ENCODE results near the gene PITPNM1.

Gene PITPNM1

GRCh38 chr11:67492069-67492727 lies 13.0 kb downstream of the PITPNM1 start:
- Histone ChIP-seq H3K4me3 (ENCODE audit: insufficient read depth, low read length, poor library complexity, severe bottlenecking) (no peak overlapping the region), H3K27ac (ENCODE audit: low read depth, low read length) (no peak overlapping the region), H4K20me1 (ENCODE audit: low read depth, low read length) (no peaks in the 10 kb centered on the region), H3K9me3 (ENCODE audit: insufficient read depth, low read length) (no peaks in the 10 kb centered on the region), H3F3A (ENCODE audit: insufficient read depth) (no peaks in the 10 kb centered on the region), H3K4me2 (ENCODE audit: low read depth, low read length, poor library complexity, severe bottlenecking) (no peak overlapping the region), H3K9me2 (replicated peaks; ENCODE audit: insufficient read depth, low read length) (no peaks in the 10 kb centered on the region), H3K27me3 (ENCODE audit: low read length) (no peaks in the 10 kb centered on the region), H3K36me3 (ENCODE audit: low read length) (no peaks in the 10 kb centered on the region), H3K9ac (ENCODE audit: low read length) (no peak overlapping the region), H2AFZ (ENCODE audit: low read depth, low read length, severe bottlenecking) (no peak overlapping the region), H3K79me2 (ENCODE audit: insufficient read depth, low read length) (no peaks in the 10 kb centered on the region)
- no peak for TF ChIP-seq CTCF (IDR thresholded peaks at IDR 0.05; ENCODE audit: insufficient read depth, low read length, poor library complexity, severe bottlenecking)
- TF ChIP-seq EZH2phosphoT487 (conservative IDR thresholded peaks at IDR 0.05; ENCODE audit: low read length) = no peak

GRCh38 chr11:67491276-67492068 lies 13.7 kb downstream of the PITPNM1 start:
- H3K4me2 ChIP-seq (ENCODE audit: low read depth, low read length, poor library complexity, severe bottlenecking) = no peak overlapping the region
- H2AFZ ChIP-seq (ENCODE audit: low read depth, low read length, severe bottlenecking) = no peak overlapping the region
- H3K9ac ChIP-seq (ENCODE audit: low read length) = no peak overlapping the region
- no peak overlapping the region for H3K27ac ChIP-seq (ENCODE audit: low read depth, low read length)
- H3F3A ChIP-seq (ENCODE audit: insufficient read depth) = no peaks in the 10 kb centered on the region
- no peaks in the 10 kb centered on the region for H4K20me1 ChIP-seq (ENCODE audit: low read depth, low read length)
- H3K9me3 ChIP-seq (ENCODE audit: insufficient read depth, low read length) = no peaks in the 10 kb centered on the region
- no peaks in the 10 kb centered on the region for H3K27me3 ChIP-seq (ENCODE audit: low read length)
- H3K9me2 ChIP-seq (replicated peaks; ENCODE audit: insufficient read depth, low read length) = no peaks in the 10 kb centered on the region
- TF ChIP-seq CTCF (IDR thresholded peaks at IDR 0.05; ENCODE audit: insufficient read depth, low read length, poor library complexity, severe bottlenecking) (no peak), EZH2phosphoT487 (conservative IDR thresholded peaks at IDR 0.05; ENCODE audit: low read length) (no peak)
- no peak overlapping the region for H3K4me3 ChIP-seq (ENCODE audit: insufficient read depth, low read length, poor library complexity, severe bottlenecking)
- H3K36me3 ChIP-seq (ENCODE audit: low read length) = no peaks in the 10 kb centered on the region
- H3K79me2 ChIP-seq (ENCODE audit: insufficient read depth, low read length) = peaks cover 5% of the 10 kb centered on the region

GRCh38 chr11:67490727-67491065 lies 14.5 kb downstream of the PITPNM1 start:
- H3F3A ChIP-seq (ENCODE audit: insufficient read depth) = no peaks in the 10 kb centered on the region
- no peaks in the 10 kb centered on the region for H3K9me2 ChIP-seq (replicated peaks; ENCODE audit: insufficient read depth, low read length)
- H3K9me3 ChIP-seq (ENCODE audit: insufficient read depth, low read length) = no peaks in the 10 kb centered on the region
- no peaks in the 10 kb centered on the region for H3K36me3 ChIP-seq (ENCODE audit: low read length)
- H3K27ac ChIP-seq (ENCODE audit: low read depth, low read length) = no peak overlapping the region
- H2AFZ ChIP-seq (ENCODE audit: low read depth, low read length, severe bottlenecking) = no peak overlapping the region
- peaks cover 10% of the 10 kb centered on the region for H3K79me2 ChIP-seq (ENCODE audit: insufficient read depth, low read length)
- H3K9ac ChIP-seq (ENCODE audit: low read length) = no peak overlapping the region
- no peaks in the 10 kb centered on the region for H4K20me1 ChIP-seq (ENCODE audit: low read depth, low read length)
- H3K4me3 ChIP-seq (ENCODE audit: insufficient read depth, low read length, poor library complexity, severe bottlenecking) = no peak overlapping the region
- TF ChIP-seq EZH2phosphoT487 (conservative IDR thresholded peaks at IDR 0.05; ENCODE audit: low read length) (no peak), CTCF (IDR thresholded peaks at IDR 0.05; ENCODE audit: insufficient read depth, low read length, poor library complexity, severe bottlenecking) (no peak)
- H3K27me3 ChIP-seq (ENCODE audit: low read length) = no peaks in the 10 kb centered on the region
- no peak overlapping the region for H3K4me2 ChIP-seq (ENCODE audit: low read depth, low read length, poor library complexity, severe bottlenecking)

Data from SU-DHL-6 (cell line).